GM18870 (cell line): Measurements from ENCODE around the gene PIK3C2B.

Source experiments
- ATAC-seq: cut with Tn5 transposase; IDR thresholded peaks from one replicate; pipeline ENCODE4 v1.9.1; 2021; ENCODE audit warnings: moderate library complexity; ENCODE audit not compliant: unreplicated experiment

Gene PIK3C2B

GRCh38 chr1:204463125-204464060 is 31.2 kb downstream of the PIK3C2B start:
- ATAC-seq: no peak

- ATAC-seq: no peak
These were observed 32.4 kb downstream of the PIK3C2B start for GRCh38 chr1:204462229-204462561.

- no peak for ATAC-seq
These were observed 33.0 kb downstream of the PIK3C2B start for GRCh38 chr1:204461331-204462228.

GRCh38 chr1:204460346-204460745 is 34.3 kb downstream of the PIK3C2B start:
- no peak for ATAC-seq

GRCh38 chr1:204459706-204460105 is 34.9 kb downstream of the PIK3C2B start:
- no peak for ATAC-seq

- no peak for ATAC-seq
These were observed 36.9 kb downstream of the PIK3C2B start for GRCh38 chr1:204457666-204458065.

GRCh38 chr1:204456826-204457442 is 37.7 kb downstream of the PIK3C2B start:
- no peak for ATAC-seq

- no peak for ATAC-seq
These were observed 38.8 kb downstream of the PIK3C2B start for GRCh38 chr1:204455831-204456145.

GRCh38 chr1:204455063-204455830 is 39.4 kb downstream of the PIK3C2B start:
- ATAC-seq: no peak

- ATAC-seq: no peak
These were observed 40.1 kb downstream of the PIK3C2B start for GRCh38 chr1:204454476-204454875.

GRCh38 chr1:204453141-204453772 is 41.3 kb downstream of the PIK3C2B start:
- peak; percentile 79 for ATAC-seq

- no peak for ATAC-seq
These were observed 43.1 kb downstream of the PIK3C2B start for GRCh38 chr1:204451352-204452124.

GRCh38 chr1:204450461-204451257 is 43.9 kb downstream of the PIK3C2B start:
- ATAC-seq: no peak

GRCh38 chr1:204449678-204450280 is 44.8 kb downstream of the PIK3C2B start:
- no peak for ATAC-seq

- no peak for ATAC-seq
These were observed 45.5 kb downstream of the PIK3C2B start for GRCh38 chr1:204448991-204449677.

GRCh38 chr1:204448344-204448964 is 46.2 kb downstream of the PIK3C2B start:
- no peak for ATAC-seq

- no peak for ATAC-seq
These were observed 46.9 kb downstream of the PIK3C2B start for GRCh38 chr1:204447736-204448135.
